ENCODE results near the gene DNAH2. TPM values are rescaled to one million over a fixed set of nuclear protein-coding genes. Genes with fewer than 3 reads are reported as not detected.

DNAH2 gene
- total RNA-seq, 1 experiment from 2014 or later = 0.13 TPM

DNA sequence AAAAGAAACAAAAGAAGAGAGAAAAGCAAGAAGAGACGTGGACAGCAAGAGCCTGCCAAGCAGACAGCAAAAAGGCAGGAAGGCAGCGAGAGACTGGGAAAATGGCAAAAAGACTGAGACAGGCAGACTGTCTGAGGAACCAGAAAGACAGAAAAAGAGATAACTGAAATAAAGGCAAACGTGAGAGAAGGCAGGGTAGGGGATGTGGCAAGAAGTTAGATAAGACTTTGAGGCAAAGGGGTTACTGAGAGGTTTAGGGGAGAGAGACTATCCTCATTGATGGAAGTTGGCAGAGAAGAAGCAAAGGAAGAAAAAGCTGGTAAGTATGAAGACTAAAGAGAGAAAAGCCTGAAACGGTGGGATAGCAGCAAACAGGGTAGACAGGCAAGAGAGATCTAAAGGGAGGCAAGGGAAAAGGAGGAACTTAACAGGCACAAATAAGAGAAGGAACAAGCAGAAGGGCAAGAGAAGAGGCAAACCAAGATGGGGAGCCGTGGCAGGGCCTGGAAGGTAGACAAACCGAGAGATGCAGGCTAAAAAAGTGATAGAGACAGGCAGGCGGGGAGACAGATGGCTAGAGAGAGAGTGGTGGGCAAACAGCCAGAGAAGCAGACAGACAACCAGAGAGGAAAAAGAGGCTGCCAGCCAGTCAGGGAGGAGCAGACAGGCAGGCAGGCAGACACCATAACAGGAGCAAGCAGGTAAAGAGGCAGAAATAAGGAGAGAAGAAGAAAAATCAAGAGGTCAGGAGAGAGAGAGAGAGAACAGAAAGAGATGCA is 163.9 kb downstream of the DNAH2 start:
- ATAC-seq (no peak), DNase-seq (ENCODE audit: low read depth, low spot score) (no peak)
- no peak overlapping the region for H3K4me3 ChIP-seq (ENCODE audit: low read depth in 2 of 2, low read length in 2 of 2)
- intact Hi-C loops (cut with micrococcal nuclease; ENCODE audit: unreplicated experiment) = no loop called here
- no peaks in the 10 kb centered on the region for H3K27me3 ChIP-seq (ENCODE audit: control insufficient read depth, insufficient read depth, low read length)
- H3K27ac ChIP-seq (ENCODE audit: low read length) = no peak overlapping the region
- ChIA-PET CTCF (no interaction called here), POLR2A (no interaction called here)
- no TSS peak for BruUV-seq (replicated peaks)
- TF ChIP-seq POLR2AphosphoS5 (IDR thresholded peaks at IDR 0.05; ENCODE audit: low read depth, low read length) (no peak), TCF7L2 (IDR thresholded peaks at IDR 0.05; ENCODE audit: low read depth, low read length) (no peak), SIN3A (IDR thresholded peaks at IDR 0.05; ENCODE audit: borderline replicate concordance, insufficient read depth, low read depth, low read length) (no peak)
- TF ChIP-seq, protein P1, sequence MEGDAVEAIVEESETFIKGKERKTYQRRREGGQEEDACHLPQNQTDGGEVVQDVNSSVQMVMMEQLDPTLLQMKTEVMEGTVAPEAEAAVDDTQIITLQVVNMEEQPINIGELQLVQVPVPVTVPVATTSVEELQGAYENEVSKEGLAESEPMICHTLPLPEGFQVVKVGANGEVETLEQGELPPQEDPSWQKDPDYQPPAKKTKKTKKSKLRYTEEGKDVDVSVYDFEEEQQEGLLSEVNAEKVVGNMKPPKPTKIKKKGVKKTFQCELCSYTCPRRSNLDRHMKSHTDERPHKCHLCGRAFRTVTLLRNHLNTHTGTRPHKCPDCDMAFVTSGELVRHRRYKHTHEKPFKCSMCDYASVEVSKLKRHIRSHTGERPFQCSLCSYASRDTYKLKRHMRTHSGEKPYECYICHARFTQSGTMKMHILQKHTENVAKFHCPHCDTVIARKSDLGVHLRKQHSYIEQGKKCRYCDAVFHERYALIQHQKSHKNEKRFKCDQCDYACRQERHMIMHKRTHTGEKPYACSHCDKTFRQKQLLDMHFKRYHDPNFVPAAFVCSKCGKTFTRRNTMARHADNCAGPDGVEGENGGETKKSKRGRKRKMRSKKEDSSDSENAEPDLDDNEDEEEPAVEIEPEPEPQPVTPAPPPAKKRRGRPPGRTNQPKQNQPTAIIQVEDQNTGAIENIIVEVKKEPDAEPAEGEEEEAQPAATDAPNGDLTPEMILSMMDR (IDR thresholded peaks at IDR 0.05) = no peak
- TF ChIP-seq, protein P2, sequence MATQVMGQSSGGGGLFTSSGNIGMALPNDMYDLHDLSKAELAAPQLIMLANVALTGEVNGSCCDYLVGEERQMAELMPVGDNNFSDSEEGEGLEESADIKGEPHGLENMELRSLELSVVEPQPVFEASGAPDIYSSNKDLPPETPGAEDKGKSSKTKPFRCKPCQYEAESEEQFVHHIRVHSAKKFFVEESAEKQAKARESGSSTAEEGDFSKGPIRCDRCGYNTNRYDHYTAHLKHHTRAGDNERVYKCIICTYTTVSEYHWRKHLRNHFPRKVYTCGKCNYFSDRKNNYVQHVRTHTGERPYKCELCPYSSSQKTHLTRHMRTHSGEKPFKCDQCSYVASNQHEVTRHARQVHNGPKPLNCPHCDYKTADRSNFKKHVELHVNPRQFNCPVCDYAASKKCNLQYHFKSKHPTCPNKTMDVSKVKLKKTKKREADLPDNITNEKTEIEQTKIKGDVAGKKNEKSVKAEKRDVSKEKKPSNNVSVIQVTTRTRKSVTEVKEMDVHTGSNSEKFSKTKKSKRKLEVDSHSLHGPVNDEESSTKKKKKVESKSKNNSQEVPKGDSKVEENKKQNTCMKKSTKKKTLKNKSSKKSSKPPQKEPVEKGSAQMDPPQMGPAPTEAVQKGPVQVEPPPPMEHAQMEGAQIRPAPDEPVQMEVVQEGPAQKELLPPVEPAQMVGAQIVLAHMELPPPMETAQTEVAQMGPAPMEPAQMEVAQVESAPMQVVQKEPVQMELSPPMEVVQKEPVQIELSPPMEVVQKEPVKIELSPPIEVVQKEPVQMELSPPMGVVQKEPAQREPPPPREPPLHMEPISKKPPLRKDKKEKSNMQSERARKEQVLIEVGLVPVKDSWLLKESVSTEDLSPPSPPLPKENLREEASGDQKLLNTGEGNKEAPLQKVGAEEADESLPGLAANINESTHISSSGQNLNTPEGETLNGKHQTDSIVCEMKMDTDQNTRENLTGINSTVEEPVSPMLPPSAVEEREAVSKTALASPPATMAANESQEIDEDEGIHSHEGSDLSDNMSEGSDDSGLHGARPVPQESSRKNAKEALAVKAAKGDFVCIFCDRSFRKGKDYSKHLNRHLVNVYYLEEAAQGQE (IDR thresholded peaks at IDR 0.05; ENCODE audit: insufficient read depth in 1 of 2, low read depth in 2 of 2, low read length in 1 of 2) = no peak
- in situ Hi-C loops (cut with HindIII; ENCODE audit: low pct_unique_long_range_greater_than_20kb, low sequenced_read_pairs) = no loop called here
- peaks cover 15% of the 10 kb centered on the region; the same call in 1 of the 2 replicates for H3K4me1 ChIP-seq (ENCODE audit: control insufficient read depth, insufficient read depth, low read length)
- H3K36me3 ChIP-seq (ENCODE audit: control insufficient read depth, insufficient read depth, low read length) = peaks cover 9% of the 10 kb centered on the region; the same call in 1 of the 2 replicates
- H3K9me3 ChIP-seq (ENCODE audit: control insufficient read depth, insufficient read depth, low read depth, low read length) = no peaks in the 10 kb centered on the region

DNA sequence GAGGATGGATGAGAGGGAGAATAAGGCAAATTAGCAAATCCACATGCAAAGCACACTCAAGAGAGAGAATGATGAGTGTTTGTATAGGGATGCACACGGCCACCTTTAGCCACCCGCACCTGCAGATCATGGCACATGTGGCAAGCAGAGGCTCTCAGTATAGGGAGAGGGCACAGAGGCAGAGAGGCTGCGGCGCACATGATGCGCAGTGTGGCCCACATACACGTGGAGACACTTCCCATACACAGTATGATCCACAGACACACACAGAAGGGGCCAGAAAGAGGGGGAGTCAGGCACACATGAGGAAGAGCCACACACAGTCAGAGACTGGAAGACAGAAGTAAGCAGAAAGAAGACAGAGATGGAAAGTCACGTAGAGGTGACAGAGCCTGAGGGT is 164.5 kb downstream of the DNAH2 start:
- TF ChIP-seq, protein P2 (IDR thresholded peaks at IDR 0.05; ENCODE audit: insufficient read depth in 1 of 2, low read depth in 2 of 2, low read length in 1 of 2) = no peak
- TF ChIP-seq TCF7L2 (IDR thresholded peaks at IDR 0.05; ENCODE audit: low read depth, low read length) (no peak), SIN3A (IDR thresholded peaks at IDR 0.05; ENCODE audit: borderline replicate concordance, insufficient read depth, low read depth, low read length) (no peak), POLR2AphosphoS5 (IDR thresholded peaks at IDR 0.05; ENCODE audit: low read depth, low read length) (no peak)
- TF ChIP-seq, protein P1 (IDR thresholded peaks at IDR 0.05) = no peak
- in situ Hi-C loops (cut with HindIII; ENCODE audit: low pct_unique_long_range_greater_than_20kb, low sequenced_read_pairs) (no loop called here), intact Hi-C loops (cut with micrococcal nuclease; ENCODE audit: unreplicated experiment) (no loop called here)
- no peak for DNase-seq (ENCODE audit: low read depth, low spot score)
- H3K36me3 ChIP-seq (ENCODE audit: control insufficient read depth, insufficient read depth, low read length) = peaks cover 9% of the 10 kb centered on the region; the same call in 1 of the 2 replicates
- no peak for ATAC-seq
- no TSS peak for BruUV-seq (replicated peaks)
- no peak overlapping the region; the same call in 1 of the 2 replicates for H3K27ac ChIP-seq (ENCODE audit: low read length)
- H3K4me1 ChIP-seq (ENCODE audit: control insufficient read depth, insufficient read depth, low read length) = peaks cover 15% of the 10 kb centered on the region; the same call in 1 of the 2 replicates
- H3K9me3 ChIP-seq (ENCODE audit: control insufficient read depth, insufficient read depth, low read depth, low read length) = no peaks in the 10 kb centered on the region
- ChIA-PET CTCF (no interaction called here), POLR2A (no interaction called here)
- no peaks in the 10 kb centered on the region for H3K27me3 ChIP-seq (ENCODE audit: control insufficient read depth, insufficient read depth, low read length)
- no peak overlapping the region for H3K4me3 ChIP-seq (ENCODE audit: low read depth in 2 of 2, low read length in 2 of 2)
